ENCODE measurements around the gene SLC39A11. TPM values are rescaled to one million over a fixed set of nuclear protein-coding genes. Genes with fewer than 3 reads are reported as not detected.

The SLC39A11 gene
- total and polyA plus RNA-seq, 2 of the 13 experiments (the other 11 are each of a cell fraction or from before 2014, with no cell fraction given), result 17.2 to 31.5 TPM

GRCh38 chr17:73068322-73069153, 23.9 kb downstream of the SLC39A11 start (continued):
- peak; percentile 99 for TF ChIP-seq PAXIP1 (CRISPR knock-in tag; conservative IDR thresholded peaks at IDR 0.05)
- TF ChIP-seq ZNF598 (CRISPR knock-in tag; IDR thresholded peaks at IDR 0.05; ENCODE audit: borderline replicate concordance), result no peak
- no peak for TF ChIP-seq ZNF572 (CRISPR knock-in tag; IDR thresholded peaks at IDR 0.05)
- peak; percentile 16 for TF ChIP-seq ZNF781 (CRISPR knock-in tag; IDR thresholded peaks at IDR 0.05; ENCODE audit: borderline replicate concordance, not compliant biosample characterization)
- TF ChIP-seq KDM1A (CRISPR knock-in tag; IDR thresholded peaks at IDR 0.05), result no peak
- TF ChIP-seq MIER2 (CRISPR knock-in tag; IDR thresholded peaks at IDR 0.05), result peak; percentile 80
- TF ChIP-seq MAFG (CRISPR knock-in tag; IDR thresholded peaks at IDR 0.05), result no peak
- no peak for TF ChIP-seq ZFP90 (CRISPR knock-in tag; IDR thresholded peaks at IDR 0.05; ENCODE audit: borderline replicate concordance)
- TF ChIP-seq ZFY (CRISPR knock-in tag; IDR thresholded peaks at IDR 0.05), result peak; percentile 17; the same call in 1 of the 2 replicates
- no peak for TF ChIP-seq ZNF317 (CRISPR knock-in tag; IDR thresholded peaks at IDR 0.05)
- no peak for TF ChIP-seq AGO1 (IDR thresholded peaks at IDR 0.05; ENCODE audit: low read depth, low read length, poor library complexity, severe bottlenecking)
- peak; percentile 57; the same call in 1 of the 2 replicates for TF ChIP-seq ZNF24 (IDR thresholded peaks at IDR 0.05)
- no peak for TF ChIP-seq ZNF441 (CRISPR knock-in tag; IDR thresholded peaks at IDR 0.05; ENCODE audit: borderline replicate concordance)
- no peak for TF ChIP-seq ZBTB26 (CRISPR knock-in tag; IDR thresholded peaks at IDR 0.05; ENCODE audit: borderline replicate concordance)
- no peak for TF ChIP-seq TRIM22 (IDR thresholded peaks at IDR 0.05)
- TF ChIP-seq CENPT (CRISPR knock-in tag; IDR thresholded peaks at IDR 0.05; ENCODE audit: low read depth), result no peak
- no peak for TF ChIP-seq USF2 (IDR thresholded peaks at IDR 0.05; ENCODE audit: low read depth, low read length)
- no peak for TF ChIP-seq USF2 (CRISPR knock-in tag; IDR thresholded peaks at IDR 0.05; ENCODE audit: borderline replicate concordance)
- TF ChIP-seq ZNF263 (CRISPR knock-in tag; IDR thresholded peaks at IDR 0.05), result no peak
- peak; percentile 66; the same call in 1 of the 2 replicates for TF ChIP-seq ZNF124 (CRISPR knock-in tag; IDR thresholded peaks at IDR 0.05)
- TF ChIP-seq ZNF414 (CRISPR knock-in tag; IDR thresholded peaks at IDR 0.05), result 0 out of 2 replicates have a peak, but pooled peaks have one; percentile 67

Data from HepG2 (cell line).